Right lobe of liver (tissue), 6 donors: ENCODE results near the gene DHX34. TPM values are rescaled to one million over a fixed set of nuclear protein-coding genes. Genes with fewer than 3 reads are reported as not detected.

Source experiments
- ATAC-seq, 4 donors: fragments of 200-7000 bp; cut with Tn5 transposase; one replicate each; pipeline ENCODE4 v1.9.1; 2020; ENCODE audit warnings: mild to moderate bottlenecking in 4 of 4, moderate library complexity in 4 of 4
- DNase-seq, 3 donors: peaks; one replicate each; pipeline ENCODE4 v3.0.0-alpha.2; 2020
- H3K27ac ChIP-seq, 3 donors: fragments of 200-600 bp; one replicate each; pipeline ENCODE4 v1.8.0; 2022
- H3K27me3 ChIP-seq, 2 donors: fragments of 200-600 bp; one replicate each; pipeline ENCODE4 v1.8.0; 2022
- H3K36me3 ChIP-seq, 4 donors: fragments of 200-600 bp; sonication (generic) in 1 of 4; one replicate each; pipeline versions ENCODE4 v1.5.1 to v1.8.0; 2017 to 2022; ENCODE audit warnings: control low read depth in 1 of 4
- H3K4me1 ChIP-seq, 4 donors: fragments of 200-600 bp; sonication (generic) in 1 of 4; one replicate each; pipeline versions ENCODE4 v1.5.1 to v1.8.0; 2017 to 2022; ENCODE audit warnings: control low read depth in 1 of 4
- H3K4me3 ChIP-seq, 3 donors: fragments of 200-600 bp; one replicate each; pipeline ENCODE4 v1.8.0; 2022
- H3K9me3 ChIP-seq, 4 donors: fragments of 200-600 bp; sonication (generic) in 1 of 4; one replicate each; pipeline versions ENCODE4 v1.5.1 to v1.8.0; 2017 to 2022; ENCODE audit warnings: control low read depth in 1 of 4
- CTCF ChIP-seq, 4 donors: fragments of 200-600 bp in 3 of 4; fragments of 450-650 bp in 1 of 4; IDR thresholded peaks; one replicate each; pipeline versions ENCODE4 v1.5.1 to v1.8.0; 2016 to 2022; ENCODE audit warnings: antibody characterized with exemption in 4 of 4, mild to moderate bottlenecking in 2 of 4
- POLR2A ChIP-seq: fragments of 450-650 bp; IDR thresholded peaks from one replicate; pipeline ENCODE4 v1.6.1; 2017; ENCODE audit warnings: antibody characterized with exemption, mild to moderate bottlenecking
- WGBS: methylation state at CpG from one replicate; pipeline ENCODE4 v1.1.6; 2018; ENCODE audit warnings: low coverage, low lambda C conversion rate; ENCODE audit not compliant: insufficient coverage; ENCODE audit errors: missing lambda C conversion rate; 5-methylcytosine and 5-hydroxymethylcytosine counted together
- intact Hi-C, 2 donors: fragments of 100-400 bp; cut with DNase I; formaldehyde crosslinking; loops; one replicate each; pipeline versions ENCODE4 v1.11.2 to v1.14.1; 2022
- total RNA-seq, 6 experiments: library from RNA; depleted of rRNA in 2 of 6; stranded (reverse); fragments of >200 nt in 2 of 6; fragmentation: NEBNext Ultra II Directional in 3 of 6; extraction: Animal tissue kit (Norgen Biotek cat#: 25700) in 3 of 6; gene quantifications; one replicate each; pipeline versions ENCODE4 v1.1.0 to v1.2.4, GENCODE V29; 2016 to 2023
- donor health status: DM: no; HTN: yes; CAD: no.
- donor health status: DM: no; HTN: no; CAD: no.
- donor health status: DM: no; HTN: no; CAD: no.
- donor health status: DM: no; HTN: yes; CAD: no.
- donor health status: DM: no; HTN: yes; CAD: no.

Gene DHX34
- total RNA-seq, 6 experiments from 2014 or later = 5.2 to 11.9 (median 8.7) TPM

GRCh38 chr19:47322058-47322457 is 27.1 kb upstream of the DHX34 start:
- ATAC-seq = peak in 1 of 4 donors; percentile 23
- Histone ChIP-seq H3K4me3 (no peak overlapping the region), H3K4me1 (no peaks in the 10 kb centered on the region), H3K36me3 (no peaks in the 10 kb centered on the region), H3K9me3 (no peaks in the 10 kb centered on the region), H3K27me3 (no peaks in the 10 kb centered on the region), H3K27ac (no peak overlapping the region)
- intact Hi-C loops = no loop called here
- TF ChIP-seq POLR2A (no peak), CTCF (IDR thresholded peaks at IDR 0.05) (no peak)
- DNase-seq = no peak
- WGBS = 42% methylated on average over 1 of the region's 2 CpGs

GRCh38 chr19:47323409-47323808 is 25.7 kb upstream of the DHX34 start:
- peak overlapping the region in 1 of 3 donors; percentile 73 for H3K27ac ChIP-seq
- no peaks in the 10 kb centered on the region for H3K27me3 ChIP-seq
- WGBS = 80% methylated on average over 2 of the region's 8 CpGs
- TF ChIP-seq POLR2A = no peak
- TF ChIP-seq CTCF (IDR thresholded peaks at IDR 0.05) = no peak
- no peak for DNase-seq
- H3K9me3 ChIP-seq = no peaks in the 10 kb centered on the region
- no peak overlapping the region for H3K4me3 ChIP-seq
- peak in 2 of 4 donors; percentile 7 to 24 for ATAC-seq
- H3K4me1 ChIP-seq = no peaks in the 10 kb centered on the region
- no peaks in the 10 kb centered on the region for H3K36me3 ChIP-seq
- intact Hi-C loops = no loop called here

- no peak overlapping the region for H3K4me3 ChIP-seq
- DNase-seq (no peak), ATAC-seq (peak; percentile 32 to 56 (median 51))
- 64% methylated on average over 12 of the region's 12 CpGs for WGBS
- H3K9me3 ChIP-seq = no peaks in the 10 kb centered on the region
- H3K36me3 ChIP-seq = no peaks in the 10 kb centered on the region
- peak overlapping the region; percentile 19 to 73 (median 40) for H3K27ac ChIP-seq
- H3K4me1 ChIP-seq = no peaks in the 10 kb centered on the region
- intact Hi-C loops = no loop called here
- TF ChIP-seq POLR2A (no peak), CTCF (IDR thresholded peaks at IDR 0.05) (no peak)
- H3K27me3 ChIP-seq = no peaks in the 10 kb centered on the region
Observed at GRCh38 chr19:47323872-47324271, 25.2 kb upstream of the DHX34 start.

- no peaks in the 10 kb centered on the region for H3K36me3 ChIP-seq
- H3K4me1 ChIP-seq = no peaks in the 10 kb centered on the region
- H3K4me3 ChIP-seq = no peak overlapping the region
- H3K27ac ChIP-seq = peak overlapping the region; percentile 19 to 73 (median 40)
- intact Hi-C loops = no loop called here
- H3K27me3 ChIP-seq = no peaks in the 10 kb centered on the region
- H3K9me3 ChIP-seq = no peaks in the 10 kb centered on the region
- peak in 2 of 3 donors; percentile 45 to 61 for DNase-seq
- TF ChIP-seq POLR2A (peak; percentile 6), CTCF (IDR thresholded peaks at IDR 0.05) (no peak)
- 63% methylated on average over 5 of the region's 9 CpGs for WGBS
- ATAC-seq = peak; percentile 71 to 80 (median 78)
Observed at GRCh38 chr19:47324502-47324901, 24.6 kb upstream of the DHX34 start.

- Histone ChIP-seq H3K36me3 (no peaks in the 10 kb centered on the region), H3K9me3 (no peaks in the 10 kb centered on the region), H3K27ac (peak overlapping the region in 2 of 3 donors; percentile 71 to 81), H3K27me3 (no peaks in the 10 kb centered on the region), H3K4me1 (no peaks in the 10 kb centered on the region), H3K4me3 (no peak overlapping the region)
- ATAC-seq = peak; percentile 71 to 87 (median 74)
- no peak for DNase-seq
- TF ChIP-seq CTCF (IDR thresholded peaks at IDR 0.05) = no peak
- peak; percentile 43 for TF ChIP-seq POLR2A
- intact Hi-C loops = no loop called here
- 59% methylated on average over 7 of the region's 9 CpGs for WGBS
Observed at GRCh38 chr19:47330466-47330869, 18.6 kb upstream of the DHX34 start.
